ENCODE results near the gene TWIST2. TPM values are rescaled to one million over a fixed set of nuclear protein-coding genes. Genes with fewer than 3 reads are reported as not detected.

TWIST2 gene
- total RNA-seq, 4 donors from 2014 or later: 1.4 to 41.3 (median 15.7) TPM

- no peak overlapping the region for H3K4me3 ChIP-seq
- DNase-seq: peak in 2 of 3 donors; percentile 21 to 37
- H3K4me1 ChIP-seq: no peaks in the 10 kb centered on the region
- H3K27ac ChIP-seq: no peak overlapping the region
- no peaks in the 10 kb centered on the region for H3K9me3 ChIP-seq
- H3K27me3 ChIP-seq: no peaks in the 10 kb centered on the region
- TF ChIP-seq POLR2A (IDR thresholded peaks at IDR 0.05): no peak
- TF ChIP-seq CTCF (IDR thresholded peaks at IDR 0.05): no peak
- H3K36me3 ChIP-seq: no peaks in the 10 kb centered on the region
Observed at GRCh38 chr2:238912228-238912915, 64.5 kb downstream of the TWIST2 start.

GRCh38 chr2:238912916-238913875 is 65.3 kb downstream of the TWIST2 start:
- no peak for TF ChIP-seq CTCF (IDR thresholded peaks at IDR 0.05)
- no peak for TF ChIP-seq POLR2A (IDR thresholded peaks at IDR 0.05)
- Histone ChIP-seq H3K27me3 (no peaks in the 10 kb centered on the region), H3K9me3 (no peaks in the 10 kb centered on the region), H3K36me3 (no peaks in the 10 kb centered on the region), H3K4me1 (no peaks in the 10 kb centered on the region), H3K4me3 (no peak overlapping the region), H3K27ac (no peak overlapping the region)
- DNase-seq: peak in 2 of 3 donors; percentile 27 to 40

GRCh38 chr2:238913931-238914647 is 66.2 kb downstream of the TWIST2 start:
- no peaks in the 10 kb centered on the region for H3K27me3 ChIP-seq
- no peak overlapping the region for H3K27ac ChIP-seq
- no peaks in the 10 kb centered on the region for H3K36me3 ChIP-seq
- H3K4me3 ChIP-seq: no peak overlapping the region
- DNase-seq: peak in 2 of 3 donors; percentile 36 to 43
- no peaks in the 10 kb centered on the region for H3K4me1 ChIP-seq
- TF ChIP-seq CTCF (IDR thresholded peaks at IDR 0.05) (no peak), POLR2A (IDR thresholded peaks at IDR 0.05) (no peak)
- no peaks in the 10 kb centered on the region for H3K9me3 ChIP-seq

GRCh38 chr2:238914648-238915015 is 66.7 kb downstream of the TWIST2 start:
- peak in 2 of 3 donors; percentile 25 to 29 for DNase-seq
- Histone ChIP-seq H3K27me3 (no peaks in the 10 kb centered on the region), H3K36me3 (no peaks in the 10 kb centered on the region), H3K27ac (no peak overlapping the region), H3K4me1 (no peaks in the 10 kb centered on the region), H3K4me3 (no peak overlapping the region), H3K9me3 (no peaks in the 10 kb centered on the region)
- TF ChIP-seq POLR2A (IDR thresholded peaks at IDR 0.05): no peak
- no peak for TF ChIP-seq CTCF (IDR thresholded peaks at IDR 0.05)

GRCh38 chr2:238915196-238915595 is 67.3 kb downstream of the TWIST2 start:
- H3K27ac ChIP-seq: no peak overlapping the region
- H3K4me1 ChIP-seq: no peaks in the 10 kb centered on the region
- H3K27me3 ChIP-seq: no peaks in the 10 kb centered on the region
- TF ChIP-seq CTCF (IDR thresholded peaks at IDR 0.05): no peak
- TF ChIP-seq POLR2A (IDR thresholded peaks at IDR 0.05): no peak
- no peaks in the 10 kb centered on the region for H3K9me3 ChIP-seq
- H3K36me3 ChIP-seq: no peaks in the 10 kb centered on the region
- peak in 1 of 3 donors; percentile 15 for DNase-seq
- no peak overlapping the region for H3K4me3 ChIP-seq
